ENCODE data around the gene EFL1. TPM values are rescaled to one million over a fixed set of nuclear protein-coding genes. Genes with fewer than 3 reads are reported as not detected.

Gene EFL1
- total and polyA plus RNA-seq, 10 of the 15 experiments (the other 5 are each of a cell fraction or from before 2014, with no cell fraction given): 6.2 to 42.3 (median 24.7) TPM

GRCh38 chr15:82108489-82109078 is 153.9 kb downstream of the EFL1 start:
- Histone ChIP-seq H3K27me3 (replicated peaks in 1 of 2; ENCODE audit: control insufficient read depth in 2 of 2, insufficient read depth in 2 of 2, low read length in 1 of 2) (no peaks in the 10 kb centered on the region; a peak in 1 of 4 replicates), H3K4me2 (ENCODE audit: control insufficient read depth, insufficient read depth) (no peak overlapping the region), H3K9ac (ENCODE audit: control insufficient read depth, insufficient read depth, low read length) (no peak overlapping the region), H3K4me3 (no peak overlapping the region), H3K9me3 (replicated peaks; ENCODE audit: control insufficient read depth, insufficient read depth, low read length) (no peaks in the 10 kb centered on the region), H3K27ac (ENCODE audit: control insufficient read depth, insufficient read depth) (no peak overlapping the region), H3K4me1 (ENCODE audit: control insufficient read depth, insufficient read depth, low read length) (no peaks in the 10 kb centered on the region), H2AFZ (ENCODE audit: control insufficient read depth, low read depth, low read length) (no peak overlapping the region), H3K79me2 (ENCODE audit: control insufficient read depth, insufficient read depth, low read length) (no peaks in the 10 kb centered on the region), H3K36me3 (ENCODE audit: control insufficient read depth in 2 of 2, insufficient read depth in 2 of 2, low read length in 1 of 2) (no peaks in the 10 kb centered on the region), H4K20me1 (ENCODE audit: control insufficient read depth, insufficient read depth) (no peaks in the 10 kb centered on the region)
- WGBS (ENCODE audit: insufficient coverage, insufficient replicate concordance, low lambda C conversion rate, missing lambda C conversion rate): 9% methylated on average over 9 of the region's 9 CpGs
- ATAC-seq: peak; percentile 99
- ChIA-PET RAD21 (ENCODE audit: unreplicated experiment) (interaction anchor here (0.7 to 3.0 kb wide), 6 partner anchors 32 to 92 kb away, joined by 3 to 36 read pairs (median 6); no protein-coding TSS in a partner anchor), POLR2A (interaction anchor here (0.6 to 1.1 kb wide), 2 partner anchors 21 to 181 kb away, joined by 3 to 10 read pairs; no protein-coding TSS in a partner anchor), CTCF (interaction anchor here (0.6 to 3.2 kb wide), 29 partner anchors 8 to 1264 kb away, joined by 3 to 44 read pairs (median 5); no protein-coding TSS in a partner anchor), SMC1A (ENCODE audit: uncharacterized antibody, unreplicated experiment) (interaction anchor here (1.0 to 4.1 kb wide), 11 partner anchors 9 to 833 kb away, joined by 3 to 26 read pairs (median 4); no protein-coding TSS in a partner anchor)
- no peak for DNase-seq (ENCODE audit: low read depth, low spot score)
- no peak for FAIRE-seq
- no TSS peak for BruUV-seq (replicated peaks)
- TF ChIP-seq EP300 (IDR thresholded peaks at IDR 0.05; ENCODE audit: borderline replicate concordance in 1 of 2, control insufficient read depth in 1 of 2, low read depth in 2 of 2, low read length in 2 of 2) (no peak), SMC3 (IDR thresholded peaks at IDR 0.05; ENCODE audit: borderline replicate concordance, low read length) (peak; percentile 93), YY1 (IDR thresholded peaks at IDR 0.05; ENCODE audit: low read depth, low read length) (peak; percentile 68; the same call in 1 of the 2 replicates), RAD21 (IDR thresholded peaks at IDR 0.05; ENCODE audit: insufficient read depth, low read depth, low read length) (peak; percentile 82), CTCF (IDR thresholded peaks at IDR 0.05 in 2 of 3, conservative IDR thresholded peaks at IDR 0.05 in 1 of 3; ENCODE audit: control insufficient read depth in 2 of 3, extremely low read depth in 1 of 3, insufficient read depth in 1 of 3, low read depth in 3 of 3, low read length in 3 of 3) (peak; percentile 91 to 96 (median 93)), HSF1 (IDR thresholded peaks at IDR 0.05; ENCODE audit: low read depth, low read length) (no peak), CHD2 (IDR thresholded peaks at IDR 0.05; ENCODE audit: borderline replicate concordance, low read depth, low read length) (no peak), GABPA (IDR thresholded peaks at IDR 0.05; ENCODE audit: low read depth) (no peak)
- in situ Hi-C loops (cut with MboI): no loop called here
- intact Hi-C loops (cut with micrococcal nuclease; ENCODE audit: unreplicated experiment): loop anchor here (1.0 to 10.0 kb wide), 2 partner anchors 90 to 624 kb away; no protein-coding TSS in a partner anchor

Measured in GM12878 (cell line).